HepG2 (cell line): ENCODE measurements around the gene NDUFS2. TPM values are rescaled to one million over a fixed set of nuclear protein-coding genes. Genes with fewer than 3 reads are reported as not detected.

Experiments used
- CBX5 ChIP-seq: sonication (generic); formaldehyde crosslinking; IDR thresholded peaks from 2 replicates; pipeline ENCODE4 v1.4.0; 2020; ENCODE audit warnings: missing genetic modification reagents, borderline replicate concordance
- EZH2 ChIP-seq: conservative IDR thresholded peaks from 2 replicates; pipeline ENCODE4 v1.6.1; 2012; ENCODE audit warnings: mild to moderate bottlenecking, low read depth, low read length, moderate library complexity
- FOXO4 ChIP-seq: sonication (generic); formaldehyde crosslinking; conservative IDR thresholded peaks from 2 replicates; pipeline ENCODE4 v1.8.1; 2023; ENCODE audit warnings: missing genetic modification reagents
- KDM5A ChIP-seq: fragments of 200-600 bp; sonication (generic); IDR thresholded peaks from 2 replicates; pipeline ENCODE4 v1.7.0; 2018; ENCODE audit warnings: antibody characterized with exemption, mild to moderate bottlenecking, low read length, borderline replicate concordance
- MAX ChIP-seq: IDR thresholded peaks from 2 replicates; pipeline ENCODE4 v1.6.1; 2012; ENCODE audit warnings: inconsistent platforms
- NFE2L2 ChIP-seq: fragments of 150-350 bp; IDR thresholded peaks from 2 replicates; pipeline ENCODE4 v1.6.1; 2014; ENCODE audit warnings: low read length
- RXRA ChIP-seq: sonication (generic); formaldehyde crosslinking; IDR thresholded peaks from 2 replicates; pipeline ENCODE4 v1.5.1; 2020; ENCODE audit warnings: missing genetic modification reagents
- SALL1 ChIP-seq: sonication (generic); formaldehyde crosslinking; IDR thresholded peaks from 2 replicates; pipeline ENCODE4 v1.8.0; 2022; ENCODE audit warnings: mild to moderate bottlenecking, missing genetic modification reagents
- TCF12 ChIP-seq, 2 experiments: fragments of 450-650 bp in 1 of 2; sonication (generic) in 1 of 2; formaldehyde crosslinking in 1 of 2; IDR thresholded peaks; 2 replicates each; pipeline versions ENCODE4 v1.6.1 to v1.8.0; 2017 to 2022; ENCODE audit warnings: antibody characterized with exemption in 1 of 2, mild to moderate bottlenecking in 1 of 2, missing genetic modification reagents in 1 of 2, moderate library complexity in 1 of 2
- TCF7L2 ChIP-seq: IDR thresholded peaks from 2 replicates; pipeline ENCODE4 v1.6.1; 2011; ENCODE audit warnings: mild to moderate bottlenecking, low read depth, low read length, moderate library complexity
- ZFP36L1 ChIP-seq: sonication (generic); formaldehyde crosslinking; IDR thresholded peaks from 2 replicates; pipeline ENCODE4 v1.8.0; 2022; ENCODE audit warnings: mild to moderate bottlenecking, missing genetic modification reagents, moderate library complexity
- ZFP37 ChIP-seq: sonication (generic); formaldehyde crosslinking; IDR thresholded peaks from 2 replicates; pipeline ENCODE4 v1.4.0; 2020; ENCODE audit warnings: missing genetic modification reagents, borderline replicate concordance
- ZIK1 ChIP-seq: sonication (generic); formaldehyde crosslinking; IDR thresholded peaks from 2 replicates; pipeline ENCODE4 v1.5.0; 2020; ENCODE audit warnings: mild to moderate bottlenecking, low read depth, missing genetic modification reagents, borderline replicate concordance
- ZNF180 ChIP-seq: sonication (generic); formaldehyde crosslinking; IDR thresholded peaks from 2 replicates; pipeline ENCODE4 v1.4.0; 2020; ENCODE audit warnings: low read depth, missing genetic modification reagents, borderline replicate concordance
- ZNF260 ChIP-seq: sonication (generic); formaldehyde crosslinking; IDR thresholded peaks from 2 replicates; pipeline ENCODE4 v1.4.0; 2020; ENCODE audit warnings: missing genetic modification reagents, low read depth, mild to moderate bottlenecking, borderline replicate concordance
- ZNF292 ChIP-seq: sonication (generic); formaldehyde crosslinking; IDR thresholded peaks from 2 replicates; pipeline ENCODE4 v1.8.1; 2022; ENCODE audit warnings: mild to moderate bottlenecking, low read depth, missing genetic modification reagents, borderline replicate concordance
- ZNF496 ChIP-seq: sonication (generic); formaldehyde crosslinking; IDR thresholded peaks from 2 replicates; pipeline ENCODE4 v1.8.1; 2023; ENCODE audit warnings: mild to moderate bottlenecking, moderate library complexity, missing genetic modification reagents; ENCODE audit not compliant: insufficient replicate concordance
- ZNF546 ChIP-seq: sonication (generic); formaldehyde crosslinking; conservative IDR thresholded peaks from 2 replicates; pipeline ENCODE4 v1.8.1; 2023; ENCODE audit warnings: mild to moderate bottlenecking, missing genetic modification reagents
- ZNF562 ChIP-seq: sonication (generic); formaldehyde crosslinking; IDR thresholded peaks from 2 replicates; pipeline ENCODE4 v1.8.0; 2022; ENCODE audit warnings: missing genetic modification reagents, borderline replicate concordance
- ZNF660 ChIP-seq: sonication (generic); formaldehyde crosslinking; IDR thresholded peaks from 2 replicates; pipeline ENCODE4 v1.5.1; 2020; ENCODE audit warnings: mild to moderate bottlenecking, low read depth, missing genetic modification reagents, borderline replicate concordance
- ZNF790 ChIP-seq: sonication (generic); formaldehyde crosslinking; IDR thresholded peaks from 2 replicates; pipeline ENCODE4 v1.8.0; 2022; ENCODE audit warnings: missing genetic modification reagents, mild to moderate bottlenecking, borderline replicate concordance
- ZSCAN22 ChIP-seq: sonication (generic); formaldehyde crosslinking; IDR thresholded peaks from 2 replicates; pipeline ENCODE4 v1.4.0; 2020; ENCODE audit warnings: mild to moderate bottlenecking, missing genetic modification reagents
- polyA plus RNA-seq, 8 experiments: library from polyadenylated mRNA; depleted of rRNA in 3 of 8; stranded (reverse) in 7 of 8; unstranded in 1 of 8; fragments of >200 nt; fragmentation: Illumina TruSeq in 4 of 8; extraction: Trizol in 4 of 8; gene quantifications; 2 replicates each; pipeline versions ENCODE4 v1.2.1 to v1.2.3, GENCODE V29; 2011 to 2016; ENCODE audit warnings: low read depth in 4 of 8, missing spikeins in 1 of 8, mixed read lengths in 1 of 8; ENCODE audit not compliant: insufficient read depth in 1 of 8
- total RNA-seq, 5 experiments: library from RNA; depleted of rRNA; stranded (reverse); fragments of >200 nt; fragmentation: Illumina TruSeq; extraction: Trizol; gene quantifications; 2 replicates each; pipeline ENCODE4 v1.2.3, GENCODE V29; 2016; ENCODE audit warnings: low read depth in 1 of 5
- TF ChIP-seq, protein P1 (sequence below): sonication (generic); formaldehyde crosslinking; IDR thresholded peaks from 2 replicates; pipeline ENCODE4 v1.5.0; 2020; ENCODE audit warnings: missing genetic modification reagents
- TF ChIP-seq, protein P2 (sequence below): sonication (generic); formaldehyde crosslinking; IDR thresholded peaks from 2 replicates; pipeline ENCODE4 v1.8.1; 2023; ENCODE audit warnings: mild to moderate bottlenecking, missing genetic modification reagents

The NDUFS2 gene
- total and polyA plus RNA-seq, 2 of the 13 experiments (the other 11 are each of a cell fraction or from before 2014, with no cell fraction given) = 89.9 to 118 TPM

- TF ChIP-seq SALL1 (CRISPR knock-in tag) (peak; percentile 64), ZNF660 (CRISPR knock-in tag) (no peak), ZSCAN22 (CRISPR knock-in tag) (no peak), ZNF546 (no peak; the same call in 1 of the 2 replicates), FOXO4 (CRISPR knock-in tag) (no peak), ZNF790 (no peak), NFE2L2 (no peak), TCF12 (IDR thresholded peaks at IDR 0.05) (no peak), TCF12 (CRISPR knock-in tag; IDR thresholded peaks at IDR 0.05) (no peak), ZIK1 (CRISPR knock-in tag) (no peak), ZNF260 (CRISPR knock-in tag) (no peak), ZNF292 (CRISPR knock-in tag) (no peak), ZFP36L1 (CRISPR knock-in tag) (peak; percentile 64), MAX (peak; percentile 72; the same call in 1 of the 2 replicates), ZFP37 (CRISPR knock-in tag) (peak; percentile 9; the same call in 1 of the 2 replicates), TCF7L2 (no peak), ZNF562 (no peak), ZNF180 (CRISPR knock-in tag) (no peak), KDM5A (no peak; the same call in 1 of the 2 replicates), EZH2 (no peak), ZNF496 (CRISPR knock-in tag) (no peak), RXRA (CRISPR knock-in tag) (no peak), CBX5 (CRISPR knock-in tag) (no peak)
- TF ChIP-seq, protein P1, sequence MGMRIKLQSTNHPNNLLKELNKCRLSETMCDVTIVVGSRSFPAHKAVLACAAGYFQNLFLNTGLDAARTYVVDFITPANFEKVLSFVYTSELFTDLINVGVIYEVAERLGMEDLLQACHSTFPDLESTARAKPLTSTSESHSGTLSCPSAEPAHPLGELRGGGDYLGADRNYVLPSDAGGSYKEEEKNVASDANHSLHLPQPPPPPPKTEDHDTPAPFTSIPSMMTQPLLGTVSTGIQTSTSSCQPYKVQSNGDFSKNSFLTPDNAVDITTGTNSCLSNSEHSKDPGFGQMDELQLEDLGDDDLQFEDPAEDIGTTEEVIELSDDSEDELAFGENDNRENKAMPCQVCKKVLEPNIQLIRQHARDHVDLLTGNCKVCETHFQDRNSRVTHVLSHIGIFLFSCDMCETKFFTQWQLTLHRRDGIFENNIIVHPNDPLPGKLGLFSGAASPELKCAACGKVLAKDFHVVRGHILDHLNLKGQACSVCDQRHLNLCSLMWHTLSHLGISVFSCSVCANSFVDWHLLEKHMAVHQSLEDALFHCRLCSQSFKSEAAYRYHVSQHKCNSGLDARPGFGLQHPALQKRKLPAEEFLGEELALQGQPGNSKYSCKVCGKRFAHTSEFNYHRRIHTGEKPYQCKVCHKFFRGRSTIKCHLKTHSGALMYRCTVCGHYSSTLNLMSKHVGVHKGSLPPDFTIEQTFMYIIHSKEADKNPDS (CRISPR knock-in tag) = no peak
- TF ChIP-seq, protein P2, sequence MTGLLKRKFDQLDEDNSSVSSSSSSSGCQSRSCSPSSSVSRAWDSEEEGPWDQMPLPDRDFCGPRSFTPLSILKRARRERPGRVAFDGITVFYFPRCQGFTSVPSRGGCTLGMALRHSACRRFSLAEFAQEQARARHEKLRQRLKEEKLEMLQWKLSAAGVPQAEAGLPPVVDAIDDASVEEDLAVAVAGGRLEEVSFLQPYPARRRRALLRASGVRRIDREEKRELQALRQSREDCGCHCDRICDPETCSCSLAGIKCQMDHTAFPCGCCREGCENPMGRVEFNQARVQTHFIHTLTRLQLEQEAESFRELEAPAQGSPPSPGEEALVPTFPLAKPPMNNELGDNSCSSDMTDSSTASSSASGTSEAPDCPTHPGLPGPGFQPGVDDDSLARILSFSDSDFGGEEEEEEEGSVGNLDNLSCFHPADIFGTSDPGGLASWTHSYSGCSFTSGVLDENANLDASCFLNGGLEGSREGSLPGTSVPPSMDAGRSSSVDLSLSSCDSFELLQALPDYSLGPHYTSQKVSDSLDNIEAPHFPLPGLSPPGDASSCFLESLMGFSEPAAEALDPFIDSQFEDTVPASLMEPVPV (CRISPR knock-in tag) = 0 out of 2 replicates have a peak, but pooled peaks have one; percentile 27
Measured at GRCh38 chr1:161165742-161166668, 36.2 kb upstream of the NDUFS2 start, which contains the start of gene PPOX (continued).
